NCI-H2081 (cell line): ENCODE data around the gene AICDA.
"Not testable (repeated sequence)": the region's sequence is repeated elsewhere in the genome, so short reads cannot be mapped to it uniquely, and the experiment has no call there.

Source experiments
- DNase-seq, 2 experiments: peaks; one replicate each; lab custom pipeline; 2025; lab: John Stamatoyannopoulos, UW

AICDA gene

DNA sequence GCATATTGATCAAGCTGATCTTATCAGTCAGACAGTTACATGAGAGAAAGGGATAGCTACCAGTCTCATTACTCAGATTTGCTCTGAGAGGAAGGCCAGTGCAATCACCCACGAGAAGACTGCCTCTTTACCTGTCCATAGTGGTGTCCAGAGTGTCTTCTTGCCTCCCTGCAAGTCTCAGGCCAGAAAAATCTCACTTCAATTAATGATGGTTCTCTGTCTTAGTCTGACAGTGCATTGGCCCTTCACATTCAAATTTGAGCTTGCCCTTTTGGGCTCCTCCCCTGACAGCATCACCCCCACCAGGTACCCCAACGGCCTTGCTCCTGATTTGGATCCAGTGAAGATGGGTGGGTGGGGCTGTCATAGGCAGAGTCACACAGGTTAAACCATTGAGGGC, at the start of gene AICDA:
Gene AICDA (minus strand): TSS at position 231 of the 400 bp plus-strand sequence. CDS start 92 bp downstream, at position 139.
- DNase-seq = no peak

DNA sequence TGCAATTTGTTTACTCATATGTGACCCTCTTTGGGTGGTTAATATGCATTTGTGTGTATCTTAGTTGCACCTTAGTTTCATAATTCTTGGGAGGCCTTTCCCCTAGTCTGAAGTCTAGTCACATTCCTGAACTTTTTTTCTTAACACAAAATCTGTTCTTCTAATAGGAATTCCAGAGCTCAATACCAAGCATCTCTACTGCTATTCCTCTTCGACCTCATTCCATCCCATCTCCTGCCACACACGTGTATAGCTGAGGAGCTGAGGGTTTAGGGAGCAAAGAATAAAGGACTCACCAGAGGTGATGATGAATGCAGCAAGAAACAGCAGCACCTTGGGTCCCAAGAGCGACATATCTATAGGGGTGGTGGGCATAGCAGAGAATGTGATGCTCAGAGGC, 49.1 kb upstream of the AICDA start:
- DNase-seq = no peak

- no peak for DNase-seq
Measured at GRCh38 chr12:8661016-8661415, 48.4 kb upstream of the AICDA start.

DNA sequence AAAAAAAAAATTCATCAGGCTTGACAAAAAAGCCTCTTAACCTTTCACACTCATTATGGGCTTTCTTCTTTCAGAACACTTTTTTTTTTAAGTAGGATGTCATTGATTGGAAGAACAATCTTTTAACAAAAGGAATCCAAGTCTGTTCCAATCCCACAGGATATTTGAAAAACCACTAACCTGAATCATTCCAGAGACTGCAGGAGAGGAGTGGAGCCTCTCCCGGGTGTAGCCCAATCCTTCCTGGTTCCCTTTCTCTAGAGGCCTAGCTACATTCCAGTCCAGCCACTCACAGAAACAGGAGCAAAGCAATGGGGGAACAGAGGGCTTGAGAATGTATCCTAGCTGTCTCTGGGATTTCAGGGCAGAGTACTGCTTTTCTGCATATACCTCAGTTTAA, 45.7 kb upstream of the AICDA start:
- DNase-seq = no peak

GRCh38 chr12:8655421-8655820, 42.8 kb upstream of the AICDA start:
- DNase-seq = no peak

DNA sequence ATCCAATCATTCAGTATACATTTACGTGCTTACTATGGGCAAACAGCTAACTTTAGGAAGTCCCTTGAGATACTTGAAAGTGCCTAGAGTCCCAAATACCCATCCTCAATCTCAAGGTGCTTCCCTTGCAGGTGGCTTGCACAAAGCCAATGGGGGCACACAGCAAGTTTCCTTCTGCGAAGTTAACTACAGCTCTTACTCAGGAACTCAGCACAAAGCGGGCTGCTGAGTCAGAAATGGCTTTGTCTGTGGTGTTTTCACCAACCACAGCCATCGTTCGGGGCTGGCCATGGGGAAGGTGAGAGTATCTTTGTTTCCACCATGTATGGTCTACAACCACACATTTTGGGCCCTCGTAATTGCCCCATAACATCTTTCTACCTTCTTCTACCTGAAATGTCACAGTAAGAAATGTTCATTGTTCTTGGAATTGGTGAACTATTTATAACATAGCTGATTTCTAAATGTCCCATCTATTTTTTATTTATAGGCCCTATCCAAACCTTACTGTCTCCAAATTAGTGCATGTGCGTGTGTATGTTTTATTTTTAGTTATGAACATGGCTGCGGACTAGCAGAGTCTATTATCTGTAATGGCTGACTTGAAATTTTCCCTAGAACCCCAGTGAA, 36.0 kb upstream of the AICDA start:
- no peak for DNase-seq

DNA sequence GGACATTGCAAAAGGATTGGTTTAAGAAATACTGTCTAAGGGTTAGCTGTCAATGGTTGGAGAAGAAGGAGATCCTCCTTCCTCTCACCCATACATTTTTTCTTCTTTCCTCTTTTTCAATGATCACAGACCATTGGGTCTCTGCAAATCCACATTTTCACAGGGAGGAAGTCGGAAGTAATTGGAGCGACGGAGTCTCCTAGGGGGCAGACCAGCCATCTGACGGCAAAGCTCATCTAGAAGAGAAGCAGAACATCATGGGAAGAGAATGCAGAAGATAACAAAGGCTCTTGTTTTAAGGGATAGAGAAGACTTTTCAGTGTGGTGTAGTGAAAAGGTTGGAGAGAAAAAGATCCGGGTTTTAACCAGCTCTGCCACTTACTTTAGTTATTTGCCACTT, 35.3 kb upstream of the AICDA start:
- DNase-seq = no peak

GRCh38 chr12:8644345-8645248, 31.9 kb upstream of the AICDA start:
- DNase-seq = no peak

GRCh38 chr12:8642775-8643174, 30.1 kb upstream of the AICDA start:
- DNase-seq = no peak

DNA sequence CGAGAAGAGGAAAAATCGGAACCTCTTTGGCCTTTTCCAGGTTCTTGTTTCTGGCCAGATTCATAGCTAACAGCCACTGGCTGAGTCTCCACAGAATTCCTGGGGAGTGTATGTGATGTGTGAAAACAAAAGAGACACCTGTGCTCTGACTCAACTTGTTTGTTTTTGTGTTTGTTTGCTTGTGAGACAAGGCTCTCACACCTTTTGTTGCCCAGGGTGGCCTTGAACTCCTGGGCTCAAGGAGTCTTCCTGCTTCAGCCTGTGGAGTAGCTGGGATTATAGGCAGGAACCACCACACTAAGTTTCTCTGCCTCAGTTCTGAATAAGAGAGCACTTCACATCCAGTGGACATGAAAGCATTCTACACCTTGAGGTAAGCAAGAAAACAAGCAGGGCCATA, 27.3 kb upstream of the AICDA start:
- DNase-seq = no peak

DNA sequence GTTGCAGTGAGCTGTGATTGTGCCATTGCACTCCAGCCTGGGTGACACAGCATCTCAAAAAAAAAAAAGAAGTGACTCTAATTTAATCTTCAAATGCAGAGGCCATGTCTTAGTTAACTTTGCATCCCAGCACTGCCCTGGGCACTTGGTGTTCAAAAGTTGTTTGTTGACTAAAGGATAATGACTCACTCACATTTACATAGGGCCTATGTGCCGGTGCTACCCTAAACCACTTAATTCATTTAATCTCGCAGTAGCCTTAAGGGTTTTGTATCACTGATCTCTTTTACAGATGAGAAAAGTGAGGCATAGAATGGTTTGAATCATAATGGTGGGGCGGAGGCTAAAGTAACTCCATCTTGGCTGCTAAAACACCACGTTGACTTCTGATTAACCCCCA, 26.3 kb upstream of the AICDA start:
- no peak for DNase-seq

DNA sequence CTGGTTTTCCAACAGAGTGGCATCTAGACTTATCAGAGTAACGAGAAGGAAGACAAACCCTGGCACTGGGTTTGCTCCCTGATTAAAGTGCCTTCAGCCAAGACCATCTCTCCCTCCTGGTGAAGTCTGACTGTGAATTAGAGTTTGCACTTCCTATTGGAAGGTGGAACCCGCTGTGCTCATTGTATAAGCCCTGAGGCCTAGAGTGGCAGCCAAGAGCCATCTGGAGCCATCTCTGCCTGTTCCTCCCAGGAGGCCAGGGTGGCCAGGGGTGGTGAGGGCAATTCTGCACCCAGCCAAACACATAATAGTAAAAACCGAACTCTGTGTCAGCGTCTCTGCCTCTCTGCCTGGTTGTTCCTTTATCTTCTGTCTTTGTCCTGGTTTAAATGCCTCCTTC, 25.0 kb upstream of the AICDA start:
- peak in 1 of 2 experiments; percentile 40 for DNase-seq

GRCh38 chr12:8637244-8637643, 24.6 kb upstream of the AICDA start:
- DNase-seq = no peak

GRCh38 chr12:8636581-8636980, 23.9 kb upstream of the AICDA start:
- no peak for DNase-seq

DNA sequence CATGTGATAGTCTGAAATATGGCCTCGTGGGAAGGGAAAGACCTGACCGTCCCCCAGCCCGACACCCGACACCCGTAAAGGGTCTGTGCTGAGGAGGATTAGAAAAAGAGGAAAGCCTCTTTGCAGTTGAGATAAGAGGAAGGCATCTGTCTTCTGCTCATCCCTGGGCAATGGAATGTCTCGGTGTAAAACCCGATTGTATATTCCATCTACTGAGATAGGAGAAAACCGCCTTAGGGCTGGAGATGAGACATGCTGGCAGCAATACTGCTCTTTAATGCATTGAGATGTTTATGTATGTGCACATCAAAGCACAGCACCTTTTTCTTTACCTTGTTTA, 23.3 kb upstream of the AICDA start:
- not testable (repeated sequence) for DNase-seq

DNA sequence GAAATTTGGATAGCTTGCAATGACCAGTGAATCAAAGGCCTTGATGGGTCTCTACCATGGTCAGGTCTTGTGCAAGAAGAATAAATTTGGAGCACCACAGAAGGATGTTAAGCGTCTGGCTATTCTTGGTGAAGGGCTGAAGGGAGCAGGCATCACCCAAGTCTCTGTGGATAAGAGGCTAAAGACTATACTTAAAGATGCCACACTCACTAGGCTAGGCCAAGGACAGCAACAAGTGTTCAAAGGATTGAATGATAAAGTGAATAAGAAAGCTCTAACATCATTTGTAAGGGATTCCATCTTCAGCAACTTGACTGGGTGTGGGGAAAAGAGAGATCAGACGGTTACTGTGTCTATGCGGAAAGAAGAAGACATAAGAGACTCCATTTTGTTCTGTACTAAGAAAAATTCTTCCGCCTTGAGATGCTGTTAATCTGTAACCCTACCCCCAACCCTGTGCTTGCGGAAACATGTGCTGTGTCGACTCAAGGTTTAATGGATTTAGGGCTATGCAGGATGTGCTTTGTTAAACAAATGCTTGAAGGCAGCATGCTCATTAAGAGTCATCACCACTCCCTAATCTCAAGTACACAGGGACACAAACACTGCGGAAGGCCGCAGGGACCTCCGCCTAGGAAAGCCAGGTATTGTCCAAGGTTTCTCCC, 22.8 kb upstream of the AICDA start:
- not testable (repeated sequence) for DNase-seq

GRCh38 chr12:8630131-8630530, 17.5 kb upstream of the AICDA start:
- DNase-seq = no peak

DNA sequence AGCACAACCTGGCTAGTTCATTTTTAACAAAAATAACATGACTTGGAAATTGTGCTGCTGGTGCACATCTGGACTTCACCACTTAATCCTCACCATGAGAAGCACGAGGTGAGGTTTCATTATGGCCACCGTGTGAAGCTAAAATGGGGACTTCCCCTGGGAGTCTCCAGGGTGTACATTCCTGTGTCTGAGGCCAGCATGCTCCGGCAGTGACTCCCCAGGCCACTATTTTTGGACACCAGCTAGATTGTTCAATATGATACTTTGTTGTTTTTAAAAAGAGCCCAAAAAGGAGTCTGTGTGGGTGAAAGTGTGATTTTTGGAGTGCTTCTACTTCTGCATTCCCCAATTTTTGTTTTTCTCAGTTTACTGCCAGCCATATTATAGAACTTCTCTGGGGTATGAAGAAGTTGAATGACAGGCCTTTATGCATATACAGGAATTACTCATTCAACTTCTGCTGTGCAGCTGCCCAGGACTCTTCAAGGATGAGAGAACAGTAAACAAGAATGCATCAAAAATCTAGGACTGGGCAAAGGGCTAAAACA, 16.9 kb upstream of the AICDA start:
- DNase-seq = no peak

DNA sequence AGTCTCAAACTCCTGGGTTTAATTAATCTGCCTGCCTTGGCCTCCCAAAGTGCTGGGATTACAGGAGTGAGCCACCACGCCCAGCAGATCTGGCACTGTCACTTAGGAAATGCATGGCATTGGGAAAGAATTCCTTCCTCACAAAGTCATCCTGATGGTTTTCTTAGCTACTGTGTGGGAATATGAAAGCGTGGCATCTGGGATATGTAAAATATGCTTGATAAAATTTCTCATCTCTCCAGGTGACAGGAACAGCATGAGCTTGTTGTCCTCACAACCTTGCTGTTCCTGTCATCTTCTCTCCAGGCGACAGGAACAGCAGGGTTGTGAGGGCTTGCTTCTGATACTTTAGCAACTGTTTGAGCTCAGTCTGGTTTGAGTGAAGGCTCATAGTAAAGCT, 16.1 kb upstream of the AICDA start:
- no peak for DNase-seq

DNA sequence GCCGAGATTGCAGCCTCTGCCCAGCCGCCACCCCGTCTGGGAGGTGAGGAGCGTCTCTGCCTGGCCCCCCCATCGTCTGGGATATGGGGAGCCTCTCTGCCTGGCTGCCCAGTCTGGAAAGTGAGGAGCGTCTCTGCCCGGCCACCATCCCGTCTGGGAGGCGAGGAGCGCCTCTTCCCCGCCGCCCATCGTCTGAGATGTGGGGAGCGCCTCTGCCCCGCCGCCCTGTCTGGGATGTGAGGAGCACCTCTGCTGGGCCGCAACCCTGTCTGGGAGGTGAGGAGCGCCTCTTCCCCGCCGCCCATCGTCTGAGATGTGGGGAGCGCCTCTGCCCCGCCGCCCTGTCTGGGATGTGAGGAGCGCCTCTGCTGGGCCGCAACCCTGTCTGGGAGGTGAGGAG, 12.1 kb upstream of the AICDA start:
- DNase-seq = not testable (repeated sequence)

GRCh38 chr12:8622646-8623045, 10.0 kb upstream of the AICDA start:
- DNase-seq = no peak

- DNase-seq = no peak
Measured at GRCh38 chr12:8615206-8615605, 2.5 kb upstream of the AICDA start.

DNA sequence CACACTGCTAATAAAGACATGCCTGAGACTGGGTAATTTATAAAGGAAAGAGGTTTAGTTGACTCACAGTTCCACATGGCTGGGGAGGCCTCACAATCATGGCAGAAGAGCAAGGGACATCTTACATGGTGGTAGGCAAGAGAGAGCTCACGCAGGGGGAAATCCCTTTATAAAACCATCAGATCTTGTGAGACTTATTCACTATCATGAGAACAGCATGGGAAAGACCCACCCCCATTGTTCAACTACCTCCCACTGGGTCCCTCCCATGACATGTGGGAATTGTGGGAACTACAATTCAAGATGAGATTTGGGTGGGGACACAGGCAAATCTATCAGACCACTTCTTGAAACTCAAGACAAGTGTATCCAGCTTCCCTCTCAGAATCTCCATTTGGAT, 1.2 kb upstream of the AICDA start:
- not testable (repeated sequence) for DNase-seq
